Panc1 (cell line): ENCODE measurements around the gene SERHL2. TPM values are rescaled to one million over a fixed set of nuclear protein-coding genes. Genes with fewer than 3 reads are reported as not detected.
"Not testable (repeated sequence)": the region's sequence is repeated elsewhere in the genome, so short reads cannot be mapped to it uniquely, and the experiment has no call there.

ENCODE experiments used
- ATAC-seq: fragments of 200-7000 bp; cut with Tn5 transposase; 2 replicates; pipeline ENCODE4 v1.9.1; 2020; ENCODE audit warnings: mild to moderate bottlenecking, moderate library complexity
- BruUV-seq: library from RNA; stranded (reverse); fragments of 400-500 nt; replicated peaks from 2 replicates; lab custom pipeline; 2021; lab: Mats Ljungman, UMichigan
- CTCF ChIA-PET: fragments of 300-600 bp; sonication (Branson Sonifier 250); formaldehyde crosslinking; loops from one replicate; lab custom pipeline; 2022; ENCODE audit warnings: antibody characterized with exemption; lab: Charles Lee
- POLR2A ChIA-PET: fragments of 300-600 bp; sonication (Branson Sonifier 250); formaldehyde crosslinking; loops from one replicate; lab custom pipeline; 2022; ENCODE audit warnings: antibody characterized with exemption; lab: Charles Lee
- DNase-seq: peaks from one replicate; pipeline ENCODE4 v3.0.0-alpha.2; 2010; ENCODE audit warnings: low read depth, low spot score
- H3K27ac ChIP-seq: 2 replicates; pipeline ENCODE4 v1.5.1; 2011; ENCODE audit warnings: mild to moderate bottlenecking, low read length, inconsistent platforms
- H3K27me3 ChIP-seq: fragments of 200-500 bp; sonication (Bioruptor generic); 2 replicates; pipeline ENCODE4 v1.6.0; 2014; ENCODE audit warnings: low read length, inconsistent platforms; ENCODE audit not compliant: control insufficient read depth, insufficient read depth
- H3K36me3 ChIP-seq: fragments of 200-500 bp; sonication (Bioruptor generic); 2 replicates; pipeline ENCODE4 v1.5.1; 2014; ENCODE audit warnings: inconsistent platforms, mild to moderate bottlenecking, low read length, moderate library complexity; ENCODE audit not compliant: control insufficient read depth, insufficient read depth
- H3K4me1 ChIP-seq: 2 replicates; pipeline ENCODE4 v1.5.1; 2011; ENCODE audit warnings: inconsistent platforms, mild to moderate bottlenecking, low read length, moderate library complexity; ENCODE audit not compliant: control insufficient read depth, insufficient read depth
- H3K4me3 ChIP-seq, 2 experiments: 2 replicates each; pipeline ENCODE4 v1.5.1; 2011 to 2012; ENCODE audit warnings: low read depth in 2 of 2, low read length in 2 of 2, mild to moderate bottlenecking in 2 of 2, inconsistent platforms in 1 of 2, moderate library complexity in 1 of 2
- H3K9me3 ChIP-seq: fragments of 200-500 bp; sonication (Bioruptor generic); 2 replicates; pipeline ENCODE4 v1.5.1; 2014; ENCODE audit warnings: low read depth, mild to moderate bottlenecking, inconsistent platforms, low read length, moderate library complexity; ENCODE audit not compliant: control insufficient read depth, insufficient read depth
- POLR2AphosphoS5 ChIP-seq: IDR thresholded peaks from 2 replicates; pipeline ENCODE4 v1.6.1; 2012; ENCODE audit warnings: mild to moderate bottlenecking, low read depth, low read length, moderate library complexity
- SIN3A ChIP-seq: IDR thresholded peaks from 2 replicates; pipeline ENCODE4 v1.6.1; 2012; ENCODE audit warnings: low read depth, mild to moderate bottlenecking, low read length, moderate library complexity, borderline replicate concordance; ENCODE audit not compliant: insufficient read depth
- TCF7L2 ChIP-seq: IDR thresholded peaks from 2 replicates; pipeline ENCODE4 v1.6.1; 2011; ENCODE audit warnings: mild to moderate bottlenecking, low read depth, low read length, inconsistent platforms
- in situ Hi-C: cut with HindIII; loops from 2 replicates; pipeline ENCODE4 v1.10.0; 2016; ENCODE audit warnings: low sequenced_read_pairs, low pct_unique_long_range_greater_than_20kb
- intact Hi-C: fragments of 100-400 bp; cut with micrococcal nuclease; formaldehyde crosslinking; loops from one replicate; pipeline ENCODE4 v1.10.0; 2022; ENCODE audit not compliant: unreplicated experiment
- total RNA-seq: library from RNA; stranded (reverse); gene quantifications from one replicate; pipeline ENCODE4 v1.2.1, GENCODE V29; 2021; ENCODE audit not compliant: unreplicated experiment
- TF ChIP-seq, protein P1 (sequence below): fragments of 450-650 bp; IDR thresholded peaks from 2 replicates; pipeline ENCODE4 v1.5.1; 2017; ENCODE audit warnings: mild to moderate bottlenecking
- TF ChIP-seq, protein P2 (sequence below), 2 experiments: IDR thresholded peaks; 2 replicates each; pipeline ENCODE4 v1.6.1; 2011 to 2012; ENCODE audit warnings: low read depth in 2 of 2, control low read depth in 1 of 2, low read length in 1 of 2, mild to moderate bottlenecking in 1 of 2, moderate library complexity in 1 of 2; ENCODE audit not compliant: insufficient read depth in 1 of 2

Gene SERHL2
- total RNA-seq, 1 experiment from 2014 or later: 1.6 TPM

DNA sequence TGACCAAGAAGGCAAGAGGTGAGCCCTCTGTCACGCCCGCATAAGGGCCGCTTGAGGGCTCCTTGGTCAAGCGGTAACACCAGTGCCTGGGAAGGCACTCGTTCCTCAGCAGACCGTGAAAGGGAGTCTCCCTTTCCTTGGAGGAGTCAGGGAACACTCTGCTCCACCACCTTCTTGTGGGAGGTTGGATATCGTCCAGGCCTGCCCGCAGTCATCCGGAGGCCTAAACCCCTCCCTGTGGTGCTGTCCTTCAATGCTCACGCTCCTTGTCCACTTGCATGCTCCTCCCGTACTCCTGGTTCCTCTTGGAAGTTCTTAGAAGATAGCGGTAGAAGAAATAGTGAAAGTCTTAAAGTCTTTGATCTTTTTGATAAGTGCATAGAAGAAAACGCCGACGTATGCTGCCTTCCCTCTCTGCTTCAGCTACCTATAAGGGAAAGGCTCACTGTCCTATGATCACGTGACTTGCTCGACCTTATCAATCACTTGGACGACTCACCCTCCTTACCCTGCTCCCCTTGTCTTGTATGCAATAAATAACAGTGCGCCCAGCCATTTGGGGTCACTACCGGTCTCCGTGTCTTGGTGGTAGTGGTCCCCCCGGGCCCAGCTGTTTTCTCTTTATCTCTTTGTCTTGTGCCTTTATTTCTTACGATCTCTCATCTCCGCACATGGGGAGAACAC, 22.2 kb upstream of the SERHL2 start:
- H3K27me3 ChIP-seq, H3K4me3 ChIP-seq, intact Hi-C loops, BruUV-seq, in situ Hi-C loops, H3K36me3 ChIP-seq, DNase-seq, H3K27ac ChIP-seq, H3K4me1 ChIP-seq, H3K9me3 ChIP-seq, ATAC-seq: not testable (repeated sequence)
- ChIA-PET CTCF (interaction anchor here (0.7 kb wide), 1 partner anchor 158 kb away, joined by 5 read pairs; no protein-coding TSS in a partner anchor), POLR2A (interaction anchor here (0.6 kb wide), 1 partner anchor 15 kb away, joined by 15 read pairs; no protein-coding TSS in a partner anchor)

DNA sequence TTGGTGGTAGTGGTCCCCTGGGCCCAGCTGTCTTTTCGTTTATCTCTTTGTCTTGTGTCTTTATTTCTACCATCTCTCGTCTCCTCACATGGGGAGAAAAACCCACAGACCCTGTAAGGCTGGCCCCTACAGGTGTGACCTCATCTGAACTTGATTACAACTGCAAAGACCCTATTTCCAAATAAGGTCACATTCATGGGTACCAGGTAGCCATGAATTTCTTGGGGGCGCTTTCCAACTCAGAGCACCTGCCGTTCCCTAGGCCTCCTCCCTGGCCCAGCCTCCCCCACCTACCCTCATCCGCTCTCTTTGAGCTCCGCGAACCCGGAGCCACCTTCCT, 20.1 kb upstream of the SERHL2 start:
- intact Hi-C loops: no loop called here
- CTCF ChIA-PET: interaction anchor here (0.7 kb wide), 1 partner anchor 162 kb away, joined by 3 read pairs; no protein-coding TSS in a partner anchor
- no TSS peak for BruUV-seq

DNA sequence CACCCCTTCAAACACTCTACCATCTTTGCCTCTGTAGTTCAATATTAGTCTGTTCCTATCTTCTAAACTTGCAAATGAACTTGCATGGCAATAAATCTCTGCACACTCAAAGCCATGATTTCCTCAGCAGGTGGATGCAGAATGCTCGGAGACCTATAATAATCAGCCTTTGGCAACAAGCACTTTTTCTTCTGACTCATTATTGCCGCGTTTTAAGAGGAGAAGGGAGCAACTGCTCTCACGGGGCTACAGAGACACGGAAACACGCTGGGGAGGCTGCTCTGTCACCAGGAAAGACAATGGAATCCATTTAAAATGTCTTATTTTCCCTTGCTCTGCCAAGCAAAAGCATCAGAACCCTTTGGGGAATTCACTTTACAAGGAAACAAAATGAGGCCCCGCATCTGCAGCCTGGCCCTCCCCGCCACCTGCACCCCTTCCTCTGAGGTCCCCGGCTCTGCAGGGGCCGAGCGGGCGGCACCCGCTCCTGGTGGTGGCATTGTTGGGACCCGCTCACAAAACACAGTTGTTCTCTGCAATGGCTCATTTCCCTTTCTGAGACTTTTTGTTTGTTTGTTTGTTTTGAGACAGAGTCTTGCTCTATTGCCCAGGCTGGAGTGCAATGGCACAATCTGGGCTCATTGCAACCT, 18.5 kb upstream of the SERHL2 start:
- DNase-seq, in situ Hi-C loops, POLR2A ChIA-PET, H3K9me3 ChIP-seq, intact Hi-C loops, H3K36me3 ChIP-seq, H3K27me3 ChIP-seq, ATAC-seq, BruUV-seq, CTCF ChIA-PET, H3K27ac ChIP-seq, H3K4me3 ChIP-seq, H3K4me1 ChIP-seq: not testable (repeated sequence)

More for the DNA sequence above, 20.1 kb upstream of the SERHL2 start:
- H3K36me3 ChIP-seq: no peaks in the 10 kb centered on the region
- POLR2A ChIA-PET: no interaction called here
- H3K9me3 ChIP-seq: no peaks in the 10 kb centered on the region
- no peak for TF ChIP-seq TCF7L2
- TF ChIP-seq, protein P1, sequence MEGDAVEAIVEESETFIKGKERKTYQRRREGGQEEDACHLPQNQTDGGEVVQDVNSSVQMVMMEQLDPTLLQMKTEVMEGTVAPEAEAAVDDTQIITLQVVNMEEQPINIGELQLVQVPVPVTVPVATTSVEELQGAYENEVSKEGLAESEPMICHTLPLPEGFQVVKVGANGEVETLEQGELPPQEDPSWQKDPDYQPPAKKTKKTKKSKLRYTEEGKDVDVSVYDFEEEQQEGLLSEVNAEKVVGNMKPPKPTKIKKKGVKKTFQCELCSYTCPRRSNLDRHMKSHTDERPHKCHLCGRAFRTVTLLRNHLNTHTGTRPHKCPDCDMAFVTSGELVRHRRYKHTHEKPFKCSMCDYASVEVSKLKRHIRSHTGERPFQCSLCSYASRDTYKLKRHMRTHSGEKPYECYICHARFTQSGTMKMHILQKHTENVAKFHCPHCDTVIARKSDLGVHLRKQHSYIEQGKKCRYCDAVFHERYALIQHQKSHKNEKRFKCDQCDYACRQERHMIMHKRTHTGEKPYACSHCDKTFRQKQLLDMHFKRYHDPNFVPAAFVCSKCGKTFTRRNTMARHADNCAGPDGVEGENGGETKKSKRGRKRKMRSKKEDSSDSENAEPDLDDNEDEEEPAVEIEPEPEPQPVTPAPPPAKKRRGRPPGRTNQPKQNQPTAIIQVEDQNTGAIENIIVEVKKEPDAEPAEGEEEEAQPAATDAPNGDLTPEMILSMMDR: no peak
- TF ChIP-seq POLR2AphosphoS5: no peak
- no peak for TF ChIP-seq SIN3A
- DNase-seq: no peak
- no peak overlapping the region for H3K4me3 ChIP-seq
- H3K4me1 ChIP-seq: no peaks in the 10 kb centered on the region
- in situ Hi-C loops: no loop called here
- H3K27me3 ChIP-seq: no peaks in the 10 kb centered on the region
- no peak for ATAC-seq
- H3K27ac ChIP-seq: no peak overlapping the region

DNA sequence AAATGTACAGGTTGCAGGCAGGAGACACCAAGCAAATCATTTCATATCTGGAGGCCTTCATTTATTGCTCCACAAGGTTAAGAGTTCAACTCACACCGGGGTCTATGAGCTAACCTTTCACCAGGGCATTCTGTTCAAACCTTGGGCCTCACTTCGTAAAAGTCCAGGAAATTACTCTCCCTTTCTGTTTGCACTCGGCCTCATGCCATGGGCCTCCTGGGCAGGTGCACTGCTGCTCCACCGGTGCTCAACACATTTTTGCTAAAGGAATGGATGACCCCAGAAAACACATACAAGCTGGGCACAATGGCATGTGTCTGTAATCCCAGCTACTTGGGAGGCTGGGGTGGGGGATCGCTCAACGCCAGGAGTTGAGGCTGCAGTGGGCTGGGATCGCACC, 17.6 kb upstream of the SERHL2 start:
- Histone ChIP-seq H3K4me1 (no peaks in the 10 kb centered on the region), H3K4me3 (no peak overlapping the region), H3K27me3 (no peaks in the 10 kb centered on the region), H3K9me3 (no peaks in the 10 kb centered on the region), H3K36me3 (no peaks in the 10 kb centered on the region), H3K27ac (no peak overlapping the region)
- in situ Hi-C loops (no loop called here), intact Hi-C loops (no loop called here)
- ATAC-seq (no peak), DNase-seq (no peak)
- TF ChIP-seq, protein P2, sequence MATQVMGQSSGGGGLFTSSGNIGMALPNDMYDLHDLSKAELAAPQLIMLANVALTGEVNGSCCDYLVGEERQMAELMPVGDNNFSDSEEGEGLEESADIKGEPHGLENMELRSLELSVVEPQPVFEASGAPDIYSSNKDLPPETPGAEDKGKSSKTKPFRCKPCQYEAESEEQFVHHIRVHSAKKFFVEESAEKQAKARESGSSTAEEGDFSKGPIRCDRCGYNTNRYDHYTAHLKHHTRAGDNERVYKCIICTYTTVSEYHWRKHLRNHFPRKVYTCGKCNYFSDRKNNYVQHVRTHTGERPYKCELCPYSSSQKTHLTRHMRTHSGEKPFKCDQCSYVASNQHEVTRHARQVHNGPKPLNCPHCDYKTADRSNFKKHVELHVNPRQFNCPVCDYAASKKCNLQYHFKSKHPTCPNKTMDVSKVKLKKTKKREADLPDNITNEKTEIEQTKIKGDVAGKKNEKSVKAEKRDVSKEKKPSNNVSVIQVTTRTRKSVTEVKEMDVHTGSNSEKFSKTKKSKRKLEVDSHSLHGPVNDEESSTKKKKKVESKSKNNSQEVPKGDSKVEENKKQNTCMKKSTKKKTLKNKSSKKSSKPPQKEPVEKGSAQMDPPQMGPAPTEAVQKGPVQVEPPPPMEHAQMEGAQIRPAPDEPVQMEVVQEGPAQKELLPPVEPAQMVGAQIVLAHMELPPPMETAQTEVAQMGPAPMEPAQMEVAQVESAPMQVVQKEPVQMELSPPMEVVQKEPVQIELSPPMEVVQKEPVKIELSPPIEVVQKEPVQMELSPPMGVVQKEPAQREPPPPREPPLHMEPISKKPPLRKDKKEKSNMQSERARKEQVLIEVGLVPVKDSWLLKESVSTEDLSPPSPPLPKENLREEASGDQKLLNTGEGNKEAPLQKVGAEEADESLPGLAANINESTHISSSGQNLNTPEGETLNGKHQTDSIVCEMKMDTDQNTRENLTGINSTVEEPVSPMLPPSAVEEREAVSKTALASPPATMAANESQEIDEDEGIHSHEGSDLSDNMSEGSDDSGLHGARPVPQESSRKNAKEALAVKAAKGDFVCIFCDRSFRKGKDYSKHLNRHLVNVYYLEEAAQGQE (IDR thresholded peaks at IDR 0.05; ENCODE audit: insufficient read depth in 1 of 2, low read depth in 2 of 2, low read length in 1 of 2): no peak
- TF ChIP-seq TCF7L2 (no peak), SIN3A (no peak), POLR2AphosphoS5 (no peak)
- TF ChIP-seq, protein P1: no peak
- ChIA-PET CTCF (no interaction called here), POLR2A (no interaction called here)
- BruUV-seq: no TSS peak
